ENCODE measurements around the gene SNED1.

- no peak for TF ChIP-seq CTCF (optimal IDR thresholded peaks at IDR 0.05 in 1 of 3, IDR thresholded peaks at IDR 0.05 in 1 of 3, conservative IDR thresholded peaks at IDR 0.05 in 1 of 3; ENCODE audit: extremely low read depth in 1 of 3, insufficient read depth in 2 of 3, low read length in 3 of 3)
- no peak for TF ChIP-seq EZH2 (IDR thresholded peaks at IDR 0.05; ENCODE audit: low read length)
Observed at GRCh38 chr2:241063093-241063551, 64.7 kb downstream of the SNED1 start.
